Spleen (tissue), 11 donors: Measurements from ENCODE around the gene C14orf93. TPM values are rescaled to one million over a fixed set of nuclear protein-coding genes. Genes with fewer than 3 reads are reported as not detected.

Experiments
- DNase-seq: peaks from one replicate; pipeline ENCODE4 v3.0.0-alpha.2; 2020
- H3K27ac ChIP-seq, 8 donors: fragments of 200-600 bp; sonication (generic) in 7 of 8; 1 replicate in 4 of 8; 2 replicates in 4 of 8; pipeline versions ENCODE4 v1.5.0 to v1.8.0; 2016 to 2021; ENCODE audit warnings: inconsistent platforms in 4 of 8, mild to moderate bottlenecking in 4 of 8, moderate library complexity in 1 of 8
- H3K27me3 ChIP-seq, 7 donors: fragments of 200-600 bp; sonication (generic) in 6 of 7; replicated peaks in 1 of 7; 1 replicate in 4 of 7; 2 replicates in 3 of 7; pipeline versions ENCODE4 v1.5.0 to v1.8.0; 2016 to 2021; ENCODE audit warnings: inconsistent platforms in 3 of 7, mild to moderate bottlenecking in 1 of 7
- H3K36me3 ChIP-seq, 6 donors: fragments of 200-600 bp; sonication (generic) in 5 of 6; 1 replicate in 4 of 6; 2 replicates in 2 of 6; pipeline versions ENCODE4 v1.5.0 to v1.8.0; 2016 to 2021; ENCODE audit warnings: inconsistent platforms in 2 of 6
- H3K4me1 ChIP-seq, 6 donors: fragments of 200-600 bp; sonication (generic) in 5 of 6; 1 replicate in 3 of 6; 2 replicates in 3 of 6; pipeline versions ENCODE4 v1.5.0 to v1.8.0; 2016 to 2021; ENCODE audit warnings: inconsistent platforms in 3 of 6
- H3K4me3 ChIP-seq, 8 donors: fragments of 200-600 bp; sonication (generic) in 7 of 8; 1 replicate in 4 of 8; 2 replicates in 4 of 8; pipeline versions ENCODE4 v1.5.0 to v1.8.0; 2016 to 2021; ENCODE audit warnings: inconsistent platforms in 4 of 8, mild to moderate bottlenecking in 4 of 8, moderate library complexity in 2 of 8
- H3K9me3 ChIP-seq, 8 donors: fragments of 200-600 bp; sonication (generic) in 7 of 8; 1 replicate in 4 of 8; 2 replicates in 4 of 8; pipeline versions ENCODE4 v1.5.0 to v1.8.0; 2016 to 2021; ENCODE audit warnings: inconsistent platforms in 4 of 8
- CTCF ChIP-seq, 11 experiments: fragments of 200-600 bp in 7 of 11; fragments of 450-650 bp in 4 of 11; sonication (generic) in 4 of 11; IDR thresholded peaks in 8 of 11; conservative IDR thresholded peaks in 3 of 11; 1 replicate in 7 of 11; 2 replicates in 4 of 11; pipeline versions ENCODE4 v1.4.0 to v1.8.0; 2016 to 2021; ENCODE audit warnings: antibody characterized with exemption in 11 of 11, inconsistent platforms in 4 of 11, mild to moderate bottlenecking in 1 of 11
- POLR2A ChIP-seq, 3 donors: fragments of 450-650 bp; IDR thresholded peaks; one replicate each; pipeline ENCODE4 v1.5.1; 2017; ENCODE audit warnings: antibody characterized with exemption in 3 of 3, mild to moderate bottlenecking in 1 of 3
- POLR2AphosphoS5 ChIP-seq, 3 donors: sonication (generic); formaldehyde crosslinking; IDR thresholded peaks; one replicate each; pipeline ENCODE4 v1.5.1; 2017; ENCODE audit warnings: antibody characterized with exemption in 3 of 3
- WGBS, 5 donors: extraction: QIAGEN DNeasy Blood & Tissue Kit in 3 of 5; methylation state at CpG; one replicate each; pipeline versions ENCODE4 v1.1.5 to v1.1.7; 2013 to 2018; 5-methylcytosine and 5-hydroxymethylcytosine counted together
- intact Hi-C: fragments of 100-400 bp; cut with DNase I; formaldehyde crosslinking; loops from one replicate; pipeline ENCODE4 v1.15.0; 2023; ENCODE audit warnings: low total_unique reads
- polyA plus RNA-seq, 3 donors: library from polyadenylated mRNA; stranded (reverse); fragments of 200-250 nt; gene quantifications; one replicate each; pipeline ENCODE4 v1.2.1, GENCODE V29; 2013
- total RNA-seq, 7 donors: library from RNA; depleted of rRNA in 3 of 7; stranded (reverse); fragments of >200 nt in 3 of 7; fragmentation: NEBNext Ultra II Directional in 4 of 7; extraction: Animal tissue kit (Norgen Biotek cat#: 25700) in 4 of 7; gene quantifications; one replicate each; pipeline versions ENCODE4 v1.1.0 to v1.2.1, GENCODE V29; 2016 to 2021
- donor health status: healthy with polysubstance abuse.
- donor health status: DM: no; HTN: no; CAD: no; lungs with moderate emphysema.
- donor health status: DM: no; HTN: no; CAD: no.
- donor health status: Bipolar disorder and iron deficiency.
- donor health status: healthy.
- donor health status: DM: no; HTN: no; CAD: no.
- donor health status: DM: yes; HTN: yes; CAD: no.

Gene C14orf93
- total and polyA plus RNA-seq, 10 donors = 7.3 to 27.0 (median 10.6) TPM

- Histone ChIP-seq H3K4me3 (peak overlapping the region in 4 of 8 donors; percentile 63 to 92 (median 67)), H3K36me3 (no peaks in the 10 kb centered on the region), H3K27me3 (peaks cover 0 to 35% (median 23%) of the 10 kb centered on the region in 7 donors), H3K27ac (peak overlapping the region in 4 of 8 donors; percentile 52 to 82 (median 77)), H3K9me3 (no peaks in the 10 kb centered on the region), H3K4me1 (peaks cover 13 to 90% (median 47%) of the 10 kb centered on the region in 6 donors)
- intact Hi-C loops = no loop called here
- WGBS, 5 donors = 64 to 71% (median 70%) methylated on average over 8 of the region's 8 CpGs
- DNase-seq = no peak
- TF ChIP-seq POLR2A (IDR thresholded peaks at IDR 0.05) (no peak), POLR2AphosphoS5 (IDR thresholded peaks at IDR 0.05) (no peak), CTCF (IDR thresholded peaks at IDR 0.05 in 8 of 11, conservative IDR thresholded peaks at IDR 0.05 in 3 of 11) (no peak)
Observed at GRCh38 chr14:22979748-22980392, 30.1 kb downstream of the C14orf93 start.

DNA sequence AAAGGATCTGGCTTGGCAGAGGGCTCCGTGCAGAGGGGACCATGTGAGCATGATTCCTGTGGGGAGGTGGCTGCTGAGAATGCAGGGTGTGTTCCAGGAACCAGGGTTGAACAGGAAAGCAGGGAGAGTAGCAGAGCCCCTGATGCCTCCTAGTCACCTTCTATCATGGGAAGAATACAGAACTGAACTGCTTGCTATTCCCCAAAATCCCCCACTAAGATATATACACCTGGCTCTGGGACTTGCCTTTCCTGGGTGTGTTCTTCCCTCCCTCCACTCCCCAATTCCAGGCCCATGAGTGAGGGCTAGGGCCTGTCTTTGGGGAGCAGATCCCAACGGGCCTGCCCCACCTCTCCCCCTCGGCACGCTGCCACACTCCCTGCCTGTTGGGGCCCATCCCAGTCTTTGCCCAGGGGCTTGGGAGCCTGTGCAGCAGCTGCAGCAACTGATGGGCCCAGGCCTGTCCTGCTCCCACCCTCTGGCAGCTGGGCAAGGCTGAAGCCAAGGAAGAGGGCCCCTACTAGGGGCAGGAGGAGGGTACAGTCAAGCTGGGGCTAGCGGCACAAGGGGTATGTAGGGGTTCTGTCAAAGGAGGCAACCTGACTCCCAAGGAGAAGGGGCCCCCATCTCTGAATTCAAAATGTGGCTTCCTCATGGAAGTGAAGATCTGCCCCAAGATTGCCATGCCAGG is 30.8 kb downstream of the C14orf93 start:
- Histone ChIP-seq H3K4me3 (no peak overlapping the region), H3K36me3 (no peaks in the 10 kb centered on the region), H3K27me3 (peaks cover 0 to 35% (median 23%) of the 10 kb centered on the region in 7 donors), H3K4me1 (peaks cover 13 to 95% (median 49%) of the 10 kb centered on the region in 6 donors), H3K9me3 (no peaks in the 10 kb centered on the region), H3K27ac (peak overlapping the region in 3 of 8 donors; percentile 42 to 82 (median 52))
- TF ChIP-seq POLR2A (IDR thresholded peaks at IDR 0.05) = no peak
- no peak for TF ChIP-seq CTCF (IDR thresholded peaks at IDR 0.05 in 8 of 11, conservative IDR thresholded peaks at IDR 0.05 in 3 of 11)
- TF ChIP-seq POLR2AphosphoS5 (IDR thresholded peaks at IDR 0.05) = no peak
- 87 to 95% (median 88%) methylated on average over 5 of the region's 5 CpGs for WGBS, 5 donors
- DNase-seq = no peak
- intact Hi-C loops = no loop called here

GRCh38 chr14:22978487-22978837 is 31.5 kb downstream of the C14orf93 start:
- DNase-seq = no peak
- no peak for TF ChIP-seq CTCF (IDR thresholded peaks at IDR 0.05 in 8 of 11, conservative IDR thresholded peaks at IDR 0.05 in 3 of 11)
- no peaks in the 10 kb centered on the region for H3K9me3 ChIP-seq
- H3K27ac ChIP-seq = peak overlapping the region in 3 of 8 donors; percentile 11 to 54 (median 42)
- peaks cover 0 to 35% (median 23%) of the 10 kb centered on the region in 7 donors for H3K27me3 ChIP-seq
- intact Hi-C loops = no loop called here
- peaks cover 12 to 95% (median 49%) of the 10 kb centered on the region in 6 donors for H3K4me1 ChIP-seq
- H3K4me3 ChIP-seq = no peak overlapping the region
- H3K36me3 ChIP-seq = no peaks in the 10 kb centered on the region
- WGBS, 5 donors = 66 to 86% (median 80%) methylated on average over 3 of the region's 3 CpGs
